Right cardiac atrium (tissue), 5 donors: Measurements from ENCODE around the gene NME4. TPM values are rescaled to one million over a fixed set of nuclear protein-coding genes. Genes with fewer than 3 reads are reported as not detected.

ENCODE experiments used
- ATAC-seq, 2 donors: fragments of 200-7000 bp; cut with Tn5 transposase; one replicate each; pipeline versions ENCODE4 v1.8.0 to v1.9.1; 2020; ENCODE audit warnings: moderate library complexity in 2 of 2, mild to moderate bottlenecking in 1 of 2
- DNase-seq, 3 donors: peaks; one replicate each; pipeline ENCODE4 v3.0.0-alpha.2; 2020
- H3K27ac ChIP-seq: one replicate; pipeline ENCODE4 v1.5.1; 2013; ENCODE audit warnings: mild to moderate bottlenecking, low read length, control low read depth, moderate library complexity
- H3K27me3 ChIP-seq: one replicate; pipeline ENCODE4 v1.6.1; 2013; ENCODE audit not compliant: control insufficient read depth, insufficient read depth
- H3K4me1 ChIP-seq: one replicate; pipeline ENCODE4 v1.6.1; 2013; ENCODE audit warnings: low read length; ENCODE audit not compliant: control insufficient read depth, insufficient read depth
- H3K4me3 ChIP-seq: one replicate; pipeline ENCODE4 v1.5.1; 2013; ENCODE audit warnings: low read length, control low read depth
- H3K9me3 ChIP-seq: one replicate; pipeline ENCODE4 v1.6.1; 2013; ENCODE audit warnings: low read length; ENCODE audit not compliant: control insufficient read depth
- WGBS: extraction: QIAGEN DNeasy Blood & Tissue Kit; methylation state at CpG from one replicate; pipeline ENCODE4 v1.1.7; 2013; 5-methylcytosine and 5-hydroxymethylcytosine counted together
- intact Hi-C, 4 donors: fragments of 100-400 bp; cut with DNase I; formaldehyde crosslinking; loops; one replicate each; pipeline versions ENCODE4 v1.11.0 to v1.14.0; 2022 to 2023
- polyA plus RNA-seq: library from polyadenylated mRNA; stranded (reverse); fragments of 200-250 nt; gene quantifications from one replicate; pipeline ENCODE4 v1.2.3, GENCODE V29; 2013
- total RNA-seq, 4 donors: library from RNA; stranded (reverse); fragmentation: NEBNext Ultra II Directional; extraction: Animal tissue kit (Norgen Biotek cat#: 25700); gene quantifications; one replicate each; pipeline ENCODE4 v1.2.1, GENCODE V29; 2021
- donor health status: healthy with polysubstance abuse.
- donor health status: DM: no; HTN: yes; CAD: no.
- donor health status: DM: no; HTN: no; CAD: no.
- donor health status: DM: no; HTN: yes; CAD: no; lungs with severe emphysema.
- donor health status: DM: yes; HTN: yes; CAD: no.

NME4 gene
- total and polyA plus RNA-seq, 5 donors = 49.7 to 86.4 (median 69.0) TPM

DNA sequence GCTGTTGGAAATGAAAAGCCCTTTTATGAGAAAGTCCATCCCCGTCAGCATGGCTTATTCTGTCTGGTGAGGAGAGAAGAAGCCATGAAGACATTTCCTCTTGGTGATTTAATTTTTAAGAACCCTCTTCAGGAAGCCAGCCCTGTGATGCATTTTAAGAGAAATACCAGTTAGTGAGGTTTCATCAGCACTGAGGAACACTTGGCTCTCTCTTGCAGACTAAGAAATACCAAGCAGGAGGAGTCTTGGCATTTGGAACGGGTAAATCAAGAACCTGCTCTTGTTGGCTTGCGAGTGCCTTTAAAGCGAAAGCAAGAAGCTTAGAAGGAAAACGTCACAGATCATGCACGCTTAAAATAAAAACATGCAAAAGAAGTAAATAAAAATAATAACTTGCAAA, 46.0 kb downstream of the NME4 start:
- Histone ChIP-seq H3K27me3 (no peaks in the 10 kb centered on the region), H3K27ac (no peak overlapping the region), H3K4me3 (no peak overlapping the region), H3K9me3 (no peaks in the 10 kb centered on the region), H3K4me1 (peaks cover 3% of the 10 kb centered on the region)
- peak in 1 of 2 donors; percentile 40 for ATAC-seq
- intact Hi-C loops = no loop called here
- no peak for DNase-seq
- WGBS = 72% methylated on average over 6 of the region's 6 CpGs

- intact Hi-C loops = no loop called here
Observed at GRCh38 chr16:444027-444426, 47.0 kb downstream of the NME4 start.

GRCh38 chr16:445566-445965, 48.6 kb downstream of the NME4 start:
- DNase-seq = peak in 1 of 3 donors; percentile 9
- peak in 1 of 2 donors; percentile 26 for ATAC-seq
- 82% methylated on average over 4 of the region's 4 CpGs for WGBS
- H3K27ac ChIP-seq = no peak overlapping the region
- intact Hi-C loops = no loop called here
- H3K4me3 ChIP-seq = no peak overlapping the region
- H3K9me3 ChIP-seq = no peaks in the 10 kb centered on the region
- no peaks in the 10 kb centered on the region for H3K27me3 ChIP-seq
- H3K4me1 ChIP-seq = peaks cover 3% of the 10 kb centered on the region

More at GRCh38 chr16:444027-444426, 47.0 kb downstream of the NME4 start:
- DNase-seq = peak in 1 of 3 donors; percentile 3
- no peak overlapping the region for H3K4me3 ChIP-seq
- 89% methylated on average over 10 of the region's 10 CpGs for WGBS
- ATAC-seq = no peak
- H3K4me1 ChIP-seq = peaks cover 3% of the 10 kb centered on the region
- no peak overlapping the region for H3K27ac ChIP-seq
- no peaks in the 10 kb centered on the region for H3K9me3 ChIP-seq
- H3K27me3 ChIP-seq = no peaks in the 10 kb centered on the region

Other genes with a start within 250 kb of the NME4 start
- gene HBZ, start 244.6 kb upstream of the NME4 start, total RNA-seq = not detected
- not detected for gene HBZ, start 244.6 kb upstream of the NME4 start, polyA plus RNA-seq
- gene HBM, start 231.2 kb upstream of the NME4 start, total RNA-seq = not detected
- gene HBM, start 231.2 kb upstream of the NME4 start, polyA plus RNA-seq = not detected
- 100 to 1,000 TPM in 1 of 4 donors, 10 to 100 TPM in 3; 38.4 to 111 (median 51.4) TPM for gene HBA2, start 224.3 kb upstream of the NME4 start, total RNA-seq
- gene HBA2, start 224.3 kb upstream of the NME4 start, polyA plus RNA-seq = 5.2 TPM
- gene HBA1, start 220.5 kb upstream of the NME4 start, total RNA-seq = 100 to 1,000 TPM in 1 of 4 donors, 10 to 100 TPM in 3; 38.3 to 130 (median 70.9) TPM
- gene HBA1, start 220.5 kb upstream of the NME4 start, polyA plus RNA-seq = 4.8 TPM
- not detected for gene HBQ1, start 216.7 kb upstream of the NME4 start, total RNA-seq
- gene HBQ1, start 216.7 kb upstream of the NME4 start, polyA plus RNA-seq = not detected
- gene LUC7L, start 167.8 kb upstream of the NME4 start, total RNA-seq = 10 to 100 TPM; 28.1 to 32.0 (median 30.2) TPM
- gene LUC7L, start 167.8 kb upstream of the NME4 start, polyA plus RNA-seq = 32.1 TPM
- gene FAM234A, start 162.4 kb upstream of the NME4 start, total RNA-seq = 100 to 1,000 TPM; 131 to 145 (median 139) TPM
- gene FAM234A, start 162.4 kb upstream of the NME4 start, polyA plus RNA-seq = 171 TPM
- gene RGS11, start 121.3 kb upstream of the NME4 start, total RNA-seq = 10 to 100 TPM; 11.6 to 23.8 (median 17.6) TPM
- gene RGS11, start 121.3 kb upstream of the NME4 start, polyA plus RNA-seq = 15.5 TPM
- 10 to 100 TPM in 1 of 4 donors, 1 to 10 TPM in 3; 3.5 to 11.3 (median 4.9) TPM for gene ARHGDIG, start 116.6 kb upstream of the NME4 start, total RNA-seq
- 7.7 TPM for gene ARHGDIG, start 116.6 kb upstream of the NME4 start, polyA plus RNA-seq
- 10 to 100 TPM in 1 of 4 donors, 1 to 10 TPM in 3; 2.1 to 10.0 (median 2.3) TPM for gene PDIA2, start 114.0 kb upstream of the NME4 start, total RNA-seq
- gene PDIA2, start 114.0 kb upstream of the NME4 start, polyA plus RNA-seq = 0.91 TPM
- 10 to 100 TPM in 3 of 4 donors, 1 to 10 TPM in 1; 8.4 to 12.2 (median 10.6) TPM for gene AXIN1, start 44.5 kb upstream of the NME4 start, total RNA-seq
- 10.2 TPM for gene AXIN1, start 44.5 kb upstream of the NME4 start, polyA plus RNA-seq
- 10 to 100 TPM; 63.9 to 74.9 (median 69.3) TPM for gene MRPL28, start 26.7 kb upstream of the NME4 start, total RNA-seq
- 130 TPM for gene MRPL28, start 26.7 kb upstream of the NME4 start, polyA plus RNA-seq
- 10 to 100 TPM; 28.0 to 39.5 (median 34.8) TPM for gene PGAP6, start 15.2 kb upstream of the NME4 start, total RNA-seq
- gene PGAP6, start 15.2 kb upstream of the NME4 start, polyA plus RNA-seq = 33.2 TPM
- 10 to 100 TPM in 3 of 4 donors, 1 to 10 TPM in 1; 8.6 to 14.6 (median 13.3) TPM for gene DECR2, start 4.7 kb downstream of the NME4 start, total RNA-seq
- gene DECR2, start 4.7 kb downstream of the NME4 start, polyA plus RNA-seq = 14.3 TPM
- 10 to 100 TPM; 32.2 to 44.6 (median 38.4) TPM for gene RAB11FIP3, start 28.4 kb downstream of the NME4 start, total RNA-seq
- gene RAB11FIP3, start 28.4 kb downstream of the NME4 start, polyA plus RNA-seq = 25.1 TPM
- gene CAPN15, start 130.5 kb downstream of the NME4 start, total RNA-seq = 10 to 100 TPM; 15.4 to 22.1 (median 19.6) TPM
- gene CAPN15, start 130.5 kb downstream of the NME4 start, polyA plus RNA-seq = 16.9 TPM
- gene PRR35, start 163.2 kb downstream of the NME4 start, total RNA-seq = not detected
- gene PRR35, start 163.2 kb downstream of the NME4 start, polyA plus RNA-seq = not detected
- gene NHLRC4, start 169.8 kb downstream of the NME4 start, total RNA-seq = under 1 TPM; 0.22 to 0.62 (median 0.54) TPM
- gene NHLRC4, start 169.8 kb downstream of the NME4 start, polyA plus RNA-seq = 0.84 TPM
- 10 to 100 TPM; 19.8 to 23.0 (median 21.6) TPM for gene PIGQ, start 172.8 kb downstream of the NME4 start, total RNA-seq
- gene PIGQ, start 172.8 kb downstream of the NME4 start, polyA plus RNA-seq = 22.9 TPM
- gene RAB40C, start 192.9 kb downstream of the NME4 start, total RNA-seq = 10 to 100 TPM; 10.9 to 13.4 (median 11.9) TPM
- gene RAB40C, start 192.9 kb downstream of the NME4 start, polyA plus RNA-seq = 13.4 TPM
- under 1 TPM; 0.15 to 0.70 (median 0.20) TPM for gene WFIKKN1, start 233.8 kb downstream of the NME4 start, total RNA-seq
- 0.29 TPM for gene WFIKKN1, start 233.8 kb downstream of the NME4 start, polyA plus RNA-seq
- 10 to 100 TPM; 55.4 to 60.3 (median 56.6) TPM for gene METTL26, start 239.1 kb downstream of the NME4 start, total RNA-seq
- gene METTL26, start 239.1 kb downstream of the NME4 start, polyA plus RNA-seq = 128 TPM
- gene MCRIP2, start 244.6 kb downstream of the NME4 start, total RNA-seq = 100 to 1,000 TPM in 1 of 4 donors, 10 to 100 TPM in 3; 71.2 to 121 (median 85.6) TPM
- 141 TPM for gene MCRIP2, start 244.6 kb downstream of the NME4 start, polyA plus RNA-seq